Gastrocnemius medialis (tissue), 4 donors: ENCODE measurements around the gene RGS19. TPM values are rescaled to one million over a fixed set of nuclear protein-coding genes. Genes with fewer than 3 reads are reported as not detected.
A peak's percentile ranks its signal among the peaks of the same experiment; 100 is the strongest.

ENCODE experiments used
- ATAC-seq, 2 donors: fragments of 150-250 bp; one replicate each; pipeline ENCODE4 v1.9.1; 2016
- DNase-seq, 2 donors: peaks; one replicate each; pipeline ENCODE4 v3.0.0-alpha.2; 2019
- H3K27ac ChIP-seq, 4 donors: fragments of 200-600 bp; sonication (generic); 1 replicate in 1 of 4; 2 replicates in 3 of 4; pipeline ENCODE4 v1.5.1; 2016 to 2018; ENCODE audit warnings: mild to moderate bottlenecking in 2 of 4, moderate library complexity in 1 of 4
- H3K27me3 ChIP-seq, 3 donors: fragments of 200-600 bp; sonication (generic) in 2 of 3; 1 replicate in 1 of 3; 2 replicates in 2 of 3; pipeline versions ENCODE4 v1.5.1 to v1.6.0; 2016 to 2019; ENCODE audit warnings: mild to moderate bottlenecking in 1 of 3, moderate library complexity in 1 of 3
- H3K36me3 ChIP-seq, 2 donors: fragments of 200-600 bp; sonication (generic) in 1 of 2; one replicate each; pipeline ENCODE4 v1.5.1; 2017 to 2018
- H3K4me1 ChIP-seq, 2 donors: fragments of 200-600 bp; sonication (generic) in 1 of 2; one replicate each; pipeline ENCODE4 v1.5.1; 2016 to 2017; ENCODE audit warnings: mild to moderate bottlenecking in 2 of 2
- H3K4me3 ChIP-seq, 4 donors: fragments of 200-600 bp; sonication (generic) in 3 of 4; 1 replicate in 1 of 4; 2 replicates in 3 of 4; pipeline ENCODE4 v1.5.1; 2016 to 2019; ENCODE audit warnings: mild to moderate bottlenecking in 2 of 4
- H3K9me3 ChIP-seq, 3 donors: fragments of 200-600 bp; sonication (generic) in 2 of 3; 1 replicate in 1 of 3; 2 replicates in 2 of 3; pipeline ENCODE4 v1.5.1; 2016 to 2019
- POLR2A ChIP-seq, 2 donors: fragments of 450-650 bp; IDR thresholded peaks; one replicate each; pipeline ENCODE4 v1.6.1; 2017; ENCODE audit warnings: antibody characterized with exemption in 2 of 2, mild to moderate bottlenecking in 2 of 2, moderate library complexity in 2 of 2
- in situ Hi-C, 4 donors: fragments of 200-750 bp; cut with MboI; loops; one replicate each; pipeline versions ENCODE4 v1.15.0 to v1.8.0; 2017; ENCODE audit warnings: low sequenced_read_pairs in 4 of 4
- intact Hi-C: fragments of 100-400 bp; cut with DNase I; formaldehyde crosslinking; loops from one replicate; pipeline ENCODE4 v1.15.1; 2023; ENCODE audit warnings: low total_unique reads
- total RNA-seq, 4 donors: library from RNA; depleted of rRNA; stranded (reverse); fragments of >200 nt; gene quantifications; one replicate each; pipeline versions ENCODE4 v1.1.0 to v1.2.3, GENCODE V29; 2016
- TF ChIP-seq, protein P1 (sequence below), 5 experiments: fragments of 450-650 bp in 3 of 5; fragments of 200-600 bp in 2 of 5; sonication (generic) in 2 of 5; IDR thresholded peaks in 4 of 5; conservative IDR thresholded peaks in 1 of 5; 1 replicate in 4 of 5; 2 replicates in 1 of 5; pipeline ENCODE4 v1.5.1; 2016 to 2019; ENCODE audit warnings: antibody characterized with exemption in 5 of 5, mild to moderate bottlenecking in 3 of 5, moderate library complexity in 3 of 5

RGS19 gene
- total RNA-seq, 4 donors from 2014 or later = 0.92 to 7.7 (median 3.5) TPM

DNA sequence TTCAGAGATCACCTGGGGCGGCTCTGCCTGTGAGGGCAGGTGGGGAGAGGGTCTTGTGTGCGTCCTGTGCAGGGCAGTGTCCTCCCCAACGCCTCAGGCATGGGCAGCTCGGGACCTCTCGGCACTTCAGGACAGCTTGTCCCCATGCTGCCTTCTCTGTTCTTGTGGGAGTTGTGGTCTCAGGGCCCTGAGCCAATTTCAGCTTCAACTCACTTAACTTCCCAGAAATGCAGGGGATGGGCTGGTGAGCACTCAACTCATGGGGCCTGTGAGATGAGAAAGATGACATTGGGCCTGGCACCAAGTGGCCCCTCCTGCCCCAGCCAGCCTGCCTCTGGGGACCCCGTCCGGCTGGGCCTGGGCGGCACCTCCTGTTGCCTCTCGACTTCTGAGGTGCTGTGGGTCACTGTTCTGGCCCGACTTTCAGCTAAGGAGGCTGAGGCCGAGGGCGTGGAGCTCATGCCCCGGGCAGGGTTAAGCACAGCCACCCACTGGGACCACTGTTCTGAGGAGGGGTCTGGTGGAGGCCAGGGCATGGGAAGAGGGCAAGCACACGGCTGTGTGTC is 6.7 kb downstream of the RGS19 start:
- no peaks in the 10 kb centered on the region for H3K27me3 ChIP-seq
- intact Hi-C loops (no loop called here), in situ Hi-C loops (no loop called here)
- ATAC-seq = no peak
- H3K27ac ChIP-seq = no peak overlapping the region
- H3K4me1 ChIP-seq = no peaks in the 10 kb centered on the region
- no peaks in the 10 kb centered on the region for H3K36me3 ChIP-seq
- no peak overlapping the region for H3K4me3 ChIP-seq
- TF ChIP-seq, protein P1, sequence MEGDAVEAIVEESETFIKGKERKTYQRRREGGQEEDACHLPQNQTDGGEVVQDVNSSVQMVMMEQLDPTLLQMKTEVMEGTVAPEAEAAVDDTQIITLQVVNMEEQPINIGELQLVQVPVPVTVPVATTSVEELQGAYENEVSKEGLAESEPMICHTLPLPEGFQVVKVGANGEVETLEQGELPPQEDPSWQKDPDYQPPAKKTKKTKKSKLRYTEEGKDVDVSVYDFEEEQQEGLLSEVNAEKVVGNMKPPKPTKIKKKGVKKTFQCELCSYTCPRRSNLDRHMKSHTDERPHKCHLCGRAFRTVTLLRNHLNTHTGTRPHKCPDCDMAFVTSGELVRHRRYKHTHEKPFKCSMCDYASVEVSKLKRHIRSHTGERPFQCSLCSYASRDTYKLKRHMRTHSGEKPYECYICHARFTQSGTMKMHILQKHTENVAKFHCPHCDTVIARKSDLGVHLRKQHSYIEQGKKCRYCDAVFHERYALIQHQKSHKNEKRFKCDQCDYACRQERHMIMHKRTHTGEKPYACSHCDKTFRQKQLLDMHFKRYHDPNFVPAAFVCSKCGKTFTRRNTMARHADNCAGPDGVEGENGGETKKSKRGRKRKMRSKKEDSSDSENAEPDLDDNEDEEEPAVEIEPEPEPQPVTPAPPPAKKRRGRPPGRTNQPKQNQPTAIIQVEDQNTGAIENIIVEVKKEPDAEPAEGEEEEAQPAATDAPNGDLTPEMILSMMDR (IDR thresholded peaks at IDR 0.05 in 4 of 5, conservative IDR thresholded peaks at IDR 0.05 in 1 of 5) = no peak
- no peak for TF ChIP-seq POLR2A (IDR thresholded peaks at IDR 0.05)
- no peaks in the 10 kb centered on the region for H3K9me3 ChIP-seq
- no peak for DNase-seq

DNA sequence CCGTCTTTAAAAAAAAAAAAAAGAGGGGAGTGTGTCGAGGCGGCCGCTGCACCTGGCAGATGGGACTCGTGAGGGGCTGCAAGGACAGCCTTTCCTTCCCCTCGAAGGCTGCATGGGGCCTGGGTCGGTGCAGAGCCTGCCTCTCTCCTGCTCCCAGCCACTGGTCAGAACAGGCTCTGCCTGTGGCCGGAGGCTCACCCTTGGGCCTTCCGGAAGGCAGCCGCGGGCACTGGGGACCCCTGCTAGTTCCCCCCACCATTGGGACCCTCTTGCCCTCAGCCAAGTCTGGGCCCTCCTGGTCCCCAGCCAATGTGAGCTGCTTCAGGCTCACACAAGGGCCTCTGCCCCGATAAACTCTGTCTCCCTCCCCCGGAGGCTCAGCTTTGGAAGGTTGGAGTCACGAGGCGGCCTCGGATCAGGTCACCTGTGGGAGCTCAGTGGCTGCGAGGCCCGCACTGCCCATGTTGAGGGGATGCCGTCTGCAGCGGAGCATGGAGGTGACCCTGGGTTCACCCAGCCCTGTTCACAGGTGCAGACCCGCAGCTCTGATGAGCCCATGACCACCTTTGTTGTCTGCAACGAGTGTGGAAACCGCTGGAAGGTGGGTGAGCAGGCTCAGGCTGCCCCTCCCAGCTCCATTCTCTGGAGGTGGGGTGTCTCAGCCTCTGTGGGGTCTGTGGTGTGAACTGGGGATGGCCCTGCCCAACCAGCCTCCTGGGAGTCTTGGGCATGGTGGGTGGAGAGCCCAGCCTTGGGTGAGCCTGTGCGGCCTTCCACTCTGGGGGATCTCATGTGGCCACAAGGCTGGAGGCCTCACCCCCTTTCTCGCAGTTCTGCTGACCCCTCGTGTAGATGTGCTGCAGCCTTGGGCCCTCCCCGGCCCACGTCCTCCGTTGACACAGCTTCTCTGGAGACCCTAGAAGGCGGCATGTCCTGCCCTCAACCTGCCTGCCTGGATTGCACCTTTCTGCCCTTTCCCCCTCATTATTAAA is 7.7 kb downstream of the RGS19 start:
- intact Hi-C loops (no loop called here), in situ Hi-C loops (no loop called here)
- H3K9me3 ChIP-seq = no peaks in the 10 kb centered on the region
- no peak for ATAC-seq
- H3K36me3 ChIP-seq = no peaks in the 10 kb centered on the region
- TF ChIP-seq, protein P1 (IDR thresholded peaks at IDR 0.05 in 4 of 5, conservative IDR thresholded peaks at IDR 0.05 in 1 of 5) = no peak
- no peak for TF ChIP-seq POLR2A (IDR thresholded peaks at IDR 0.05)
- no peak overlapping the region for H3K4me3 ChIP-seq
- H3K27ac ChIP-seq = no peak overlapping the region
- no peak for DNase-seq
- no peaks in the 10 kb centered on the region for H3K27me3 ChIP-seq
- H3K4me1 ChIP-seq = no peaks in the 10 kb centered on the region

DNA sequence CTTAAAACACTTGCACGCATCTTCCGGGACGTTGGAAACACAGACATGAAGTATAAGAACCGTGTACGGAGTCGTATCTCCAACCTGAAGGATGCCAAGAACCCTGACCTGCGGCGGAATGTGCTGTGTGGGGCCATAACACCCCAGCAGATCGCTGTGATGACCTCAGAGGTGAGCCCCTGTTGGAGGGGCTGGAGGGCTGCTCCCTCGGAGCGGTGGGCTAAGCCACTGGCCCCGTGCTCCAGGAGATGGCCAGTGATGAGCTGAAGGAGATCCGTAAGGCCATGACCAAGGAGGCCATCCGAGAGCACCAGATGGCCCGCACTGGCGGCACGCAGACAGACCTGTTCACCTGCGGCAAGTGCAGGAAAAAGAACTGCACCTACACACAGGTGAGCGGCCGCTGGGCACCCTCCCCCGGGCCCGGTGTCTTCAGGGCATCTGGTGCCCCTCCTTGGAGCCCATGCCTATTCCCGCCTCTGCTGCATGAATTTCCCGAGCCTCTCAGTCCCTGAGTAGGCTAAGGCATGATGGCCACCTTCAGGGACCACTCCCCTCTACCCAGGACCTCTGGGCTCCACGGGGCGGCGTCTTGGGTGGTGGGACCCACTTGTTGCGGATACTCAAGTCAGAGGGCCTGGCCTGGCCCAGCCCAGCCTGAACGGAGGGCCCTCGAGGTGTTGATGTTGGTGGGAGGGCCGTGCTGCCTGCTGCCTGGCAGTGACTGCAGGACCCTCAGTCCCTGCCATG is 8.9 kb downstream of the RGS19 start:
- H3K4me1 ChIP-seq = no peaks in the 10 kb centered on the region
- no peak for TF ChIP-seq POLR2A (IDR thresholded peaks at IDR 0.05)
- TF ChIP-seq, protein P1 (IDR thresholded peaks at IDR 0.05 in 4 of 5, conservative IDR thresholded peaks at IDR 0.05 in 1 of 5) = no peak
- no peaks in the 10 kb centered on the region for H3K27me3 ChIP-seq
- no peak for ATAC-seq
- intact Hi-C loops = no loop called here
- no peaks in the 10 kb centered on the region for H3K9me3 ChIP-seq
- no peak overlapping the region for H3K27ac ChIP-seq
- no peak for DNase-seq
- no peaks in the 10 kb centered on the region for H3K36me3 ChIP-seq
- H3K4me3 ChIP-seq = no peak overlapping the region
- in situ Hi-C loops = no loop called here

DNA sequence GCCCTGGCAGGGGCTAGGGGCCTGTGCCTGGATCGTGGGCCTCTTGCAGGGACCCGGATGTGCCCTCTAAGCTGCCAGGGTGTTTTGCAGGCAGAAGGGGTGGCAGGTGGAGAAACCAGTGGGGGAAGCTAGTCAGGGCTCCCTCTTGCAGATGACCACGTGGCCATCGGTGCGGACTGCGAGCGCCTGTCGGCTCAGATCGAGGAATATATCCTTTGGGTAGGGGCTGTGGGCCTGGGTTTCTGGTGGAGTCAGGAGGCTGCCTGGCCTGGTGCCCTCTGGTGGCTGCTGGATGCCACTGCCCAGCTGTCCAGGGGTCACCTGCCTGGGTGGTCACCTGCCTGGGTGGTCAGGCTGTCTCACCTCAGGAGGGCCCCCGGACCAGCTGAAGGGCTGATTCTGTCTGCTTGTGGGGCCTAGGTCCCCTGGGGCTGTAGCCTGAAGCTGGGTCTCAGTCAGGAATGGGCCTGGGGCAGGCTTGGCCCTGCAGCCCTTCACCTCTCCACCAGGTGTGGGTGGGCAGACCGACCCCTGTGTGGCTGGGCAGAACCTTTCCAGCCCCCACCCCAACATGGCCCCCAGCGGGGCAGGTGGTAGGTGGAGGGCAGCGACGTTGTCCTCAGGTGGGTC is 9.6 kb downstream of the RGS19 start:
- intact Hi-C loops (loop anchor here (10.0 kb wide), 1 partner anchor 445 kb away; the partner anchor contains the start of gene GMEB2), in situ Hi-C loops (no loop called here)
- peaks cover 0 to 5% of the 10 kb centered on the region in 2 donors for H3K4me1 ChIP-seq
- no peak for DNase-seq
- H3K9me3 ChIP-seq = no peaks in the 10 kb centered on the region
- no peaks in the 10 kb centered on the region for H3K36me3 ChIP-seq
- TF ChIP-seq, protein P1 (IDR thresholded peaks at IDR 0.05 in 4 of 5, conservative IDR thresholded peaks at IDR 0.05 in 1 of 5) = peak in 4 of 5 experiments; percentile 32 to 55 (median 37)
- no peak for TF ChIP-seq POLR2A (IDR thresholded peaks at IDR 0.05)
- no peaks in the 10 kb centered on the region for H3K27me3 ChIP-seq
- no peak for ATAC-seq
- no peak overlapping the region for H3K27ac ChIP-seq
- H3K4me3 ChIP-seq = no peak overlapping the region
